Measurements from ENCODE around the gene FAM163B.

DNA sequence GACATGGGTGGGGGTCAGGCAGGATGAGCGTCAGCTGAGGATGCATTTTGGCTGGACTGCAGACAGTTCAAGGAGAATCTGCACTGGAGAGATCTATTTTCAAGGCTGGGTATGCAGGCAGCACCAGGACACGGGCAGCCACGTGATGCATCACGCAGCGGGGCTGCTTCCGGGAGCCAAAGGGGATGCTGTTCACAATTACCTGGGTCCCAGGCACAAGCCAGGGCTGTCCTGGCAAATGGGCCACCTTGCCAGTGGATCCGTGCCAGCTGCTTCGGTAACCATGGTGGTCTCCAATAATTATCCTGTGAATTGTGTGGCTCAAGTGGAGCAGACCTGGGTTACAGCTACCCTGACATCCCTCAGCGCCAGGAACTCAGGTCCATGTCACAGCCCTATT is 44.4 kb upstream of the FAM163B start:
- no peak for TF ChIP-seq GATA2 (IDR thresholded peaks at IDR 0.05; ENCODE audit: low read depth, low read length)
- TF ChIP-seq GATA3 (IDR thresholded peaks at IDR 0.05; ENCODE audit: low read depth, low read length), result no peak
